GM18520 (cell line): Measurements from ENCODE around the gene PRKCI.
"Not testable (repeated sequence)": the region's sequence is repeated elsewhere in the genome, so short reads cannot be mapped to it uniquely, and the experiment has no call there.

Experiments used
- ATAC-seq: cut with Tn5 transposase; IDR thresholded peaks from one replicate; pipeline ENCODE4 v1.9.1; 2021; ENCODE audit not compliant: unreplicated experiment

The PRKCI gene

DNA sequence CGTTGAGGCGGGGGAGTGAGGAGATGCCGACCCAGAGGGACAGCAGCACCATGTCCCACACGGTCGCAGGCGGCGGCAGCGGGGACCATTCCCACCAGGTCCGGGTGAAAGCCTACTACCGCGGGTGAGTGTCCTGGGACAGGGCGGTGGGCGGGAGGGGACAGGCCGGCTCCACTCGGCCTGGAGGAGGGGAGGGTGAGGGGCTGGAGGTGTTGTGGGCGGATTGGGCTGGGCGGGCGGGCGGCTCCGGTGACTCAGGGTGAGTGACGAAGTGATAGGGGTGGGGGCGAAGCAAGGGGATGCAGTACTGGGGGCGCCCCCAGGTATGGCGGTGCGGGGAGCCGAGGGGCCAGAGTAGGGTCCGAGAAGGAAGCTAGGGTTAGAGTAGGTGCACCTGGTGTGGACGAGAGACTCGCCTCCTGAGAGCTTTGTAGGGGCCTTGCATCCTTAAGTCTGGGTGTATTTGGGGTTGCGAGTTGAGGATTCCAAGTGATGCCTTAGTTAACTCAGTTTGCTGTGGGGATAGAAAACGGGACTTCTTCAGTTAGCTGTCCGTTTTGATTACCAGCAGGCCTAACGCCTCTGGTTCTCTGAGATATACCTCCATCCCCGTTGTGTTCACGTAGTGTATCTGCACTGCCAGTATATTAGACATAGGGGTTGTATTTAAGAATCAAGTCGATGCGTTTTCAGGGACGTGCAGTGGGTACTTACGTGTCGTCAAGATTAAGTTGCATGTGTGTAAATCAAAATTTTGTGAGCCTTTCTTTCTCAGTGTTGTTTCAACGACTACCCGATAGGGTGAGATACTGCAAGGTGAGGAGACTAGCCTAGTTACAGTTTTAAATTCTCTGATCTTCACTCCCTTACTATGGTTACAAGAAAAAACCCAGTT lies 670 bp downstream of the PRKCI start:
- peak; percentile 27 for ATAC-seq

DNA sequence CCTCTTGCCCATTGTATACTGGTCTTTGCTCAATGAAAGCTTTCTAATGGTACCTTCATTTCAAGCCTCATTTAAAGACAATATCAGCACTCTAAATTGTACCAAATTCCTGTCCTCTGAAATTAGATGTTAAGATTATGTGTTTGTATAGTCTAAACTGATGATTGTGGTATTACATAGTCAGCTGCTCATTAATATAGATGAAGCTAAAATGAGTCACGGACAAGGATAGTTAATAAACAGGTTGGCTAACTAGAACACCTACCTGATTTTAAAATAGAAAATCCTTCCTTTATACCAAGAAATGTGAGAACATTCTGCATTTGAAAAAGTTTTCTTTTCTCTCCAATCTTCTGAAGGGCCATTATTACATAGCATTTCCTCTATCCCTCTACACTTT lies 2.9 kb downstream of the PRKCI start:
- no peak for ATAC-seq

DNA sequence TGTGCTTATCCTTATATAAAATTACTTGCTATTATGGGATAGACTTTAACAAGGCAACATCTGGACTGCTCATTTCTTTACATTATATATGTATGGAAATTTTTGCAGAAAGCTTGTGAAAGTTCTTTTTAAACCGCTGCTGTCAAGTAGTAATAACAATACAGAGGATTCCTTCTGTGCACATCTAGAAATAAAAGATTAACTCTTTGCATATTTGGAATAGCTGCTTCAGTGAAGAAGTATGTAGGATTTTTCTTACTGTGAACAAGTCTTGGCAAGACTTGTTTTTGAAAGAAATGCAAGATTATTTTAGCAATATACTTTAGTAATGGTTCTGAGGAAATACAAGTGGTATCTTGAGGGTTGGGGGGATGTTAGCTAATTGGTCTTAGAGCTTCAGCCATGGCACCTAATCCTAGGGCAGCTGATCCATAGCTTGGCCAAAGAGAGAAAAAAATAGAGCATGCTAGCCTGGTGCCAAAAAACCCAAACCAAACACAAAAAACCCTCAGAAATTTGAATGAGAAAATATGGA lies 4.3 kb downstream of the PRKCI start:
- ATAC-seq, result no peak

DNA sequence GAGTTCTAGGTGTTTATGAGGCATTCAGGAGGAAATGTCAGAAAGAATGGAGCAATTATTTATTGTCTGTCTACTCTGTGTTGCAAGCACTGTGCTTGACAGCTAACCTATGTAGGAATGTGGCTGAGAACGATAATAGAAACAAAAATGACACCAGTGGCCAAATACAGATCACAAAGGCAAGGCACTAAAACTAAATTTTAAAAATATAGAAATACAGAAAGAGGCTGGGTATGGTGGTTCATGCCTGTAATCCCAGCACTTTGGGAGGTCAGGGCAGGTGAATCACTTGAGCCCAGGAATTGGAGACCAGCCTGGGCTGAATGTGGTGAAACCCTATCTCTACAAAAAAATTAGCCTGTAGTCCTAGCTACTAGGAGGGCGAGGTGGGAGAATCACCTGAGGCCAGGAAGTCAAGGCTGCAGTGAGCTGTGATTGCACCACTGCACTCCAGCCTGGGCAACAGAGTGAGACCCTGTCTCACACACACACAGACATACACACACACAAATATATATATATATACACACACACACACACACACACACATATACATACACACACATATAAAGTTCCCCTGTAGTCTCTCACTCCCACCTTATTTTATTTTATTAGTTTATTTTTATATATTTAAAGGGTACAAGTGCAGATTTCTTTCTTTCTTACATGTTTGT lies 6.0 kb downstream of the PRKCI start:
- no peak for ATAC-seq

DNA sequence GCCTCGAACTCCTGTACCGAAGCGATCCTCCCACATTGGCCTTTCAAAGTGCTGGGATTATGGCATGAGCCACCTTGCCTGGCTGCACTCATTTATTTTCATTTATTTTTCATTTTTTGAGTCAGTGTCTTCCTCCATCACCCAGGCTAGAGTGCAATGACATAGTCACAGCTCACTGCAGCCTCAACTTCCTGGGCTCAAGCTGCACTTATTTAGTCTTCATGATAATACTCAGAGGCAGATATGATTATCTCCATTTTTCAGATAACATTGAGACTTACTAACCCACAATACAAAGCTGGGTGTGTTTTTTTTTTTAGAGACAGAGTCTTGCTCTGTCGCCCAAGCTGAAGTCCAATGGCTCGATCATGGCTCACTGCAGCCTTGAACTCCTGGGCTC lies 10.0 kb downstream of the PRKCI start:
- ATAC-seq, result no peak

DNA sequence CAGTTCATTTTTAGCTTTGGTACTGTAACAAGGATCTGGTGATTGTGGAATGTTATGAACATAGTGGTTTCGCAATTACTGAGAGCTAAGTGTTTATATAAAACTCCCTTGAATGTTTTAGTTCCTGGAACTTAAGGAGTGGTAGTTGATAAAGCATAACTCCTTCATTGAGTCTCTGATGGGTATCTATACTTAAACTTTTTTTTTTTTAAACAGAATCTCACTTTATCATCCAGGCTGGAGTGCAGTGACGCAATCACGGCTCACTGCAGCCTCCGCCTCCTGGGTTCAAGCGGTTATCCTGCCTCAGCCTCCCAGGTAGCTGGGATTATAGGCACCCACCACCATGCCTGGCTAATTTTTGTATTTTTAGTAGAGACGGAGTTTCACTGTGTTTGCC lies 11.3 kb downstream of the PRKCI start:
- ATAC-seq, result no peak

DNA sequence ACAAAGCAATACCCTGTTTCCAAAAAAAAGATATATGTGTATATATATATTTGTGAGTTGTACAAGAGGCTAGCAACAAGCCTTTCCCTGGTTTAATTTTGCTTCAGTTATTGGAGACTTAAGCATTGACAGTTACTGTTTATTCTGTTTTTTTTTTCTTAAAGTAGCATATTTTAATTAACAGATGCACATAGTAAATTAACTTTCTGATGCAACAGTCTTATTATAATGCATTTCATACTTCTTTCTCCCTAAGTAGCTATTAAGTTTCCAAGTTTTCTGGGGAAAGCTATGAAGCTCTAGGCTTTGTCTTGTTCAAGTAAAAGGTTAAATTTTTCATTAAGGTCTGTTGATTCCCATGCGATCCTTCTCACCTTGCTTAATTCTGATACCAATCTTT lies 17.9 kb downstream of the PRKCI start:
- ATAC-seq, result no peak

DNA sequence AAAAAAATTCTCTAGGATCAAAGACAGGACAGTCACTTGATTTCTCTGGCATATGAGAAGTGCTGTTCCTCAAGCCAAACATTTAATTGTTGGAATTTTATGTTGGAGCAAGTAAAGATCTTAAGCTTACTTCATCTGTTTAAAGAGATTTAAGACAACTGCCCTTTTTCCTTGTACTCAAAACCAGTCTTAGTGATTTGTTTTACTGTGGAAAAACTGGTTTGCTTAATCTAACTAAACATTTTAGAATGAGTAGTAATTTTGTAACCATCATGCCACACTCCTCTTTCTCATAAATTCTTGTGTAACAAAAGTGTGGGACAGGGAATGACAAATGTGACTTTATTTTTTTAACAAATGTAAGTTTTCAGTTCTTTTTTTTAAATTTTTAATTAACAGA lies 18.4 kb downstream of the PRKCI start:
- no peak for ATAC-seq

DNA sequence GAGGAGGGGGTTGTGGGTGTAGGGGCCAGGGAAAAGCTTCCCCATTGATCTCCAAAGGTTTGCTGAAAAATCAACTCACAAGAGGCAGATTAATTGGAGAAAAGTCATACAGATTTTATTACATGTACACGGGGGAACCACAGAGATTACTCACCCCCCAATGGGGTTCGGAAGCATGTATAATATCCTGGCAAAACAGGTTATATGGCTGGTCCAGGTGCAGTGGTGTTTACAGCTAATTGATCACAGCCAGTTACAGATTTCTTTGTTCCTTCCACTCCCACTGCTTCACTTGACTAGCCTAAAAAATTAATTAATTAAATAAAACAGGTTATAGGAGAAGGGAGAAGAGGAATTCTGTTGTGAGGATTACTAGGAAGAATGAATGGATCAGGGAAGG lies 22.4 kb downstream of the PRKCI start:
- ATAC-seq, result no peak

DNA sequence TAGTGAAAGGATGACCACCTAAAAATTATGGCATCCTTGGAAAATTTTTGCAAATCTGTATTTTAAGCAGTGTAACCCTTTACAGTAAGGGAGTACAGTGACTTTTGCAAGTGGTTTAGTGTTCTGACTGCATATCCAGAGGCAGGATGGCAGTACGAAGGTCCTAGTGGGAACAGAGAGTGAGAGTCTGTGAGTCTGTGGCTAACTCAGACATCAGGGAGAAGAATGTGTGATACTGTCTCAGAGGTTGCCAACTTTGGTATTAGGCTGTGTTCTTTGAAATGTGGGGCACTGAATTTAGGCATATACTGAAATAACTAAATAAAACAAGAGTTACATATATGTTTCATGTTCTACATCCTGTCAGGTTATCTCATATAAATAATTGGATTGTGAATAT lies 25.7 kb downstream of the PRKCI start:
- ATAC-seq, result no peak

DNA sequence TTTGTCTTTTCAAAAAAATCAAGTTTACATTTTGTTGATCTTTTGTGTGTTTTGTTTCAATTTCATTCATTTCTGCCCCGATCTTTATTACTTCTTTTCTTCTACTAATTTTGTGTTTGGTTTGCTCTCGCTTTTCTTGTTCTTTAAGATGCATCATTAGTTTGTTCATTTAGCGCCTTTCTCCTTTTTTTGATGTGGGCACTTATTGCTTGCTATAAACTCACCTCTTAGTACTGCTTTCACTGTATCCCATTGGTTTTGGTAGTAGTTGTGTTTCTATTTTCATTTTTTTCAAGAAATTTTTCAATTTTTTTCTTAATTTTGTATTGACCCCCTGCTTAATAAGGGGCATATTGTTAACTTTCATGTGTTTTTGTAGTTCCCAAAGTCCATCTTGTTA lies 34.4 kb downstream of the PRKCI start:
- no peak for ATAC-seq

DNA sequence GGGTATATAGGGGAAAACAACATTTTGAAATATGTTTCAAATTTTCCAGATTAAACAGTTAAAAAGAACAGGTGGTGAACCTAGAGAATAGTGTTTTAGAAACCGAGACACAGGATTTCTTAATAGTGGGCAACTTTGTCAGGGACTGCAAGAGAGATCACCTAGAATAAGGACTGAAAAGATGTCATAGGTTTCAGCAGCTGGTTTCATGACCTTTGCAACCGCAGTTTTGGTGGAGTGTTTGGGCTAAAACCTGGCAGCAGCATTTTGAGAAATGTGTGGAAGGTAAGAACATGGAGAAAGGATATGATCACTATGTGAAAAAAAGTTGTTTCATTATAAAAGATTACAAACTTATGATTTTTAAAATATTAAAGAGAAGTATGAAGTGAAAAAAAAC lies 34.9 kb downstream of the PRKCI start:
- peak; percentile 34 for ATAC-seq

DNA sequence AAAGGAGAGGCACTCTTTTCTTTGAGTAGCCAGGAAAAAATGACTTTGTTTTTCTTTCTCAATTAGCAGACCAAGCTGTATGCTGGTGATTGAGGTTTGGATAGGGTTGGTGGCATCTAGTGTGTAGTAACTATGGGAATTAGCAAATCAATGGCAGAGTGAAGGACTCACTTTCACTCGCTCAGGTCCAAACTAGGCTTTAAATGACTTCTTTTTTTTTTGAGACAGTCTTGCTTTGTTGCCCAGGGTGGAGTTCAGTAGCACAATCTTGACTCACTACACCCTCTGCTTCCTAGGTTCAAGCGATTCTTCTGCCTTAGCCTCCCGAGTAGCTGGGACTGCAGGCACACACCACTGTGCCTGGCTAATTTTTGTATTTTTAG lies 35.9 kb downstream of the PRKCI start:
- no peak for ATAC-seq

DNA sequence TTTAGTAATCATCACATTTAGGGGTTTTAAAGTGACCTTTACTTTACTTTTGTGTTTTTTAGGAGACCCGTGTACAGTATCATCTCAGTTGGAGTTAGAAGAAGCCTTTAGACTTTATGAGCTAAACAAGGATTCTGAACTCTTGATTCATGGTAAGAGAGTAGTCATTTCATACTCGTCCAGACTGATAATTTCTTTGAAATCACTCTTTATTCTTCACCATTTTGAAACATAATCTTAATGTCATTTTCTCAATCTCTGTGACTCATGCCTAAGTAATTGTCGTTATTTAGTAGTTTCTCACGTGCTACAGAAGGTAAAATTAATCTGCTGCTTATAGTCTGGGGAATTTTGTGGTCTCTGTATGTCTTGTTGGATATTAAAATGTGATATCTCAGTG lies 37.7 kb downstream of the PRKCI start:
- no peak for ATAC-seq

DNA sequence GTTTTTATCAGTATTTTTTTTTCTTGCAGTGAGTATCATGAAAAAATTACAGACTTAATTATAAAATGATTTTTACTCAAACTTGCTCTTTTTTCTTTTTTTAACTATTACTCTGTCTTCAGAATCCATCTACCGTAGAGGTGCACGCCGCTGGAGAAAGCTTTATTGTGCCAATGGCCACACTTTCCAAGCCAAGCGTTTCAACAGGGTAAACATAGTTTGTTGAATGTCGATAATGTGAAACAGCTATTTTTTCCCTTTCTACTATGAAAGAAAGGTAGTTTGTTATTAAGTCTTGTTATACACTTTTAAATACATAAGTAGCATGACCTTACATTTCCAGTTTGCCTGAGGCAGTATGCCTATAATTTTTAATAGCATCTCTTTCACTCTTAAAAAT lies 45.6 kb downstream of the PRKCI start:
- ATAC-seq, result no peak

DNA sequence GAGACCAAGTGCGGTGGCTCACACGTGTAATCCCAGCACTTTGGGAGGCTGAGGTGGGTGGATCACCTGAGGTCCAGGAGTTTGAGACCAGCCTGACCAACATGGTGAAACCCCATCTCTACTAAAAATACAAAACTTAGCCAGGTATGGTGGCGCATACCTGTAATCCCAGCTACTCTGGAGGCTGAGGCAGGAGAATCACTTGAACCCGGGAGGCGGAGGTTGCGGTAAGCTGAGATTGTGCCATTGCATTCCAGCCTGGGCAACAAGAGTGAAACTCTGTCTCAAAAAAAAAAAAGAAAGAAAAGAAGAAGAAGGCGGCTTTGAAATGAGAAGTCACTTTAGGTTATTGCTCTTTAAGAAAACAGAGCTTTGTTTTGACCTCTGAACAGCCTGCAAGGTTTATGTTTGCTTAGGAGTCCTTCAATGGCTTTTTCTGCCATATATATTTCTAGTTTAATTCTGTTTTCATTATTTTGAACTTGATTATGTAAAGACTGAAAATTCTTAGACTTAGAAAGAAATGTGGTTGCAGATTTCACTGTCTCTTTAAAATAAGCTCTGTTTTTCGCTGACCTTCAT lies 47.5 kb downstream of the PRKCI start:
- ATAC-seq, result not testable (repeated sequence)

DNA sequence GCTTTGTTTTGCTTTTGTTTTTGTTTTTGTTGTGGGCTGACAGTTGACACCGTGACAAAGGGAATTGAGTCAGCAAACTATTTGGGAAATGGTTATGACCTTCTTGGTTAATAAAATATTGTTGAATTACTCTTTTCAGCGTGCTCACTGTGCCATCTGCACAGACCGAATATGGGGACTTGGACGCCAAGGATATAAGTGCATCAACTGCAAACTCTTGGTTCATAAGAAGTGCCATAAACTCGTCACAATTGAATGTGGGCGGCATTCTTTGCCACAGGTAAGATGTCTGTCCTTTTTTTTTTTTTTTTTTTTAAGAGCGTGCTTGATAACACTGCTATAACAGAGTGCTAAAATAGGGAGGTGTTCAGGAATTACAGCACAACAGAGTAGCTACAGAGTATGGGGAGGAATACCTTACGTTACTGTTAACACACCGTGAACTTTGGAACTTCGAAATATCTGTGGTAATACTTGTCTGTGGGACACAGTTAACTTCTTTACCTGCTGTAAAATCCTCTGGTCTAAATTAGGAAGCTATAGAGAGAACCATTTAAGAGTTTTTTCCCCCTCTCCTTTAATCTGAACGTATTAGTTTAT lies 48.2 kb downstream of the PRKCI start:
- ATAC-seq, result no peak

DNA sequence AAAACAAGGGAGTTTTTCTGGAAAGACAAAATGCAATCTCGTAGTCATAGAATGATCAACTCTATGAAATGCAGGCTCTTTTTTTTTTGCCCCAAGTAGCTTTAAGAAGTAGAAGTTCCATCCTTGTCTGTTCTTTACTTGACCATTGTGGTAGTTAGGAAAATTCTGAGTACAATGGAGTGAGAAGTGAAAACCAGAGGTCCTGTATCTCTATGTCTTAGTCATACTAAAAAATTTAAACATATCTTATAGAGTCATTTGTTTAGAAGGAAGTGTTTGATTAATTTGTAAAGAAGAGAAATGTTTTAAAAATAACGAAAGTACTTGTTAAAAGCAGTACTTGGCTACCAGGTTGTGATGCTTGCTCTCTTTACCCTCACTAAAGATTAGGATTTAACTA lies 52.4 kb downstream of the PRKCI start:
- no peak for ATAC-seq

DNA sequence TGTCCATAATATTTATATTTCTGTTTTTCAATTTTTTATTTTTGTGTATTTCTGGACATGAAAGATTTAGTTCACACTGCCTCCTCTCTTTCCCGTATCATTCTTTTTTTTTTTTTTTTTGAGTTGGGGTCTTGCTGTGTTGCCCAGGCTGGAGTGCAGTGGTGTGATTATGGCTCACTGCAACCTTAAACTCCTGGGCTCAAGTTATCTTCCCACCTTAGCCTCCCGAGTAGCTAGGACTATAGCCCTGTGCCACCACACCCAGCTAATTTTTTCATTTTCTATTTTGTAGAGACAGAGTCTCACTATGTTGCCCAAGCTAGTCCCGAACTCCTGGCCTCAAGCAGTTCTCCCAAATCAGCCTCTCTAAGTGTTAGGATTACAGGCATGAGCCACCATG lies 53.6 kb downstream of the PRKCI start:
- ATAC-seq, result no peak

DNA sequence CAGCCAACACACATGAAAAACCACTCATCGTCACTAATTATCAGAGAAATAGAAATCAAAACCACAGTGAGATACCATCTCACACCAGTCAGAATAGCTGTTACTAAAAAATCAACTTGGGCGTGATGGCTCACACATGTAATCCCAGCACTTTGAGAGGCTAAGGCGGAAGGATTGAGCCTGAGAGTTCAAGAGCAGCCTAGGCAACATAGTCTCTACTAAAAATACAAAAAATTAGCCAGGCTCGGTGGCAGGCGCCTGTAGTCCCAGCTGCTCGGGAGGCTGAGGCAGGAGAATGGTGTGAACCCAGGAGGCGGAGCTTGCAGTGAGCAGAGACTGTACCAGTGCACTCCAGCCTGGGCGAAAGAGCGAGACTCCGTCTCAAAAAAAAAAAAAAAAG lies 55.1 kb downstream of the PRKCI start:
- not testable (repeated sequence) for ATAC-seq

DNA sequence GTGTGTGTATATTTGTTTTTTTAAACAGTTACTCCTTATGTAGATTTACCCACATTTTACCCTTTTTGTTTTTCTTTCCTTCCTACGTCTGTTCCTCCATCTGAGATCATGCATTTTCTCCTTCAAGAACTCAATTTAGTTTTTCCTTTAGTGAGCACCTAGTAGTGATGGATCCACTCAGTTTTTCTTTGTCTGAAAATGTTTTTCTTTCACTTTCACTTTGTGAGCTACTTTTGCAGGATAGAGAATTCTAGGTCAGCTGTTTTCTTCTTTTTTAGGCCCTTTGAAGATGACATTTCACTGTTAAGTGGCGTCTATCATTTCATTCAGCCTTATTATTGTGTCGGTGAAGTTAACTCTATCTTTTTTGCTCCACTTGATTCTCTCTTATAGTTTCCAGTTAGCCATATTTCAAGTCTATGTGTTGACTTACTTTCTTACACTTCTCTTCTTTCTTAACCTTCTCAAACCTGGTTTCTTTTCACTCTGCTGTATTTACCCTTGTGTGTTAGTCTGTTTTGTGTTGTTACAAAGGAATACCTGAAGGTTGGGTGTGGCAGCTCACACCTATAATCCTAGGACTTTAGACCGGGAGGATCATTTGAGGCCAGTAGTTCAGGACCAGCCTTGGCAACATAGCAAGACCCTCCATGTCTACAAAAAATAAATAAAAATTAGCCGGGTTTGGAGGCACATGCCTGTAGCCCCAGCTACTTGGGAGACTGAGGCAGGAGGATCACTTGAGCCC lies 55.8 kb downstream of the PRKCI start:
- no peak for ATAC-seq
